ENCODE results near the gene DPF1. TPM values are rescaled to one million over a fixed set of nuclear protein-coding genes. Genes with fewer than 3 reads are reported as not detected.
A peak's percentile ranks its signal among the peaks of the same experiment; 100 is the strongest.

The DPF1 gene
- total and polyA plus RNA-seq, 10 of the 15 experiments (the other 5 are each of a cell fraction or from before 2014, with no cell fraction given): 0.11 to 4.3 (median 2.4) TPM

- TF ChIP-seq NKRF (conservative IDR thresholded peaks at IDR 0.05) (0 out of 2 replicates have a peak, but pooled peaks have one; percentile 29), JUNB (IDR thresholded peaks at IDR 0.05) (no peak), CTCF (IDR thresholded peaks at IDR 0.05 in 2 of 3, conservative IDR thresholded peaks at IDR 0.05 in 1 of 3; ENCODE audit: control insufficient read depth in 2 of 3, extremely low read depth in 1 of 3, insufficient read depth in 1 of 3, low read depth in 3 of 3, low read length in 3 of 3) (peak; percentile 28 to 42 (median 39); a peak in 4 of 6 replicates), SMAD1 (IDR thresholded peaks at IDR 0.05; ENCODE audit: low read depth, partially characterized antibody) (no peak), MTA2 (IDR thresholded peaks at IDR 0.05; ENCODE audit: low read depth) (peak; percentile 42), NR2C1 (IDR thresholded peaks at IDR 0.05) (no peak), SKIL (IDR thresholded peaks at IDR 0.05; ENCODE audit: low read depth, poor library complexity, severe bottlenecking) (no peak), SPI1 (IDR thresholded peaks at IDR 0.05; ENCODE audit: borderline replicate concordance, insufficient read depth, low read depth, low read length) (no peak), NRF1 (conservative IDR thresholded peaks at IDR 0.05; ENCODE audit: low read depth, low read length) (no peak), ZNF24 (IDR thresholded peaks at IDR 0.05) (no peak), POLR2A (IDR thresholded peaks at IDR 0.05; ENCODE audit: low read depth, low read length) (peak; percentile 64)
These were observed at the start of gene DPF1 (continued) for GRCh38 chr19:38224014-38224862.
